HEK293 (cell line): ENCODE measurements around the gene ZNF664.

Experiments used
- CTCF ChIA-PET: fragments of 350-600 bp; formaldehyde crosslinking; extraction: SDS; loops from one replicate; lab custom pipeline; 2021; ENCODE audit warnings: antibody characterized with exemption; lab: Yijun Ruan, JAX
- POLR2A ChIA-PET: fragments of 300-600 bp; formaldehyde crosslinking; extraction: SDS; loops from one replicate; lab custom pipeline; 2020; ENCODE audit warnings: antibody characterized with exemption, inconsistent platforms; lab: Yijun Ruan, JAX
- H3K27ac ChIP-seq: fragments of 200-500 bp; sonication (Bioruptor generic); 2 replicates; pipeline ENCODE4 v1.5.1; 2014; ENCODE audit warnings: low read depth, low read length, control low read depth, inconsistent platforms; ENCODE audit errors: extremely low read depth
- H3K36me3 ChIP-seq, 2 experiments: fragments of 200-500 bp in 1 of 2; sonication (Bioruptor generic) in 1 of 2; 1 replicate in 1 of 2; 2 replicates in 1 of 2; pipeline ENCODE4 v1.5.1; 2014 to 2017; ENCODE audit warnings: inconsistent platforms in 2 of 2, low read length in 2 of 2; ENCODE audit not compliant: control insufficient read depth in 2 of 2, insufficient read depth in 1 of 2
- H3K4me1 ChIP-seq: fragments of 200-500 bp; sonication (Bioruptor generic); 2 replicates; pipeline ENCODE4 v1.5.1; 2014; ENCODE audit warnings: mild to moderate bottlenecking, low read length, inconsistent platforms; ENCODE audit not compliant: control insufficient read depth, insufficient read depth
- H3K4me3 ChIP-seq: 2 replicates; pipeline ENCODE4 v1.5.1; 2011; ENCODE audit warnings: low read depth, mild to moderate bottlenecking, control low read depth, low read length, moderate library complexity
- H3K9me3 ChIP-seq: fragments of 200-500 bp; sonication (Bioruptor generic); 2 replicates; pipeline ENCODE4 v1.5.1; 2014; ENCODE audit warnings: low read depth, low read length, inconsistent platforms; ENCODE audit not compliant: control insufficient read depth, insufficient read depth
- ELK4 ChIP-seq: IDR thresholded peaks from 2 replicates; pipeline ENCODE4 v1.6.1; 2011; ENCODE audit warnings: mild to moderate bottlenecking, low read depth, low read length, borderline replicate concordance
- GFI1B ChIP-seq: fragments of 450-650 bp; formaldehyde crosslinking; IDR thresholded peaks from 2 replicates; pipeline ENCODE4 v1.5.1; 2016; ENCODE audit warnings: missing biosample characterization, missing genetic modification characterization
- GLI2 ChIP-seq: fragments of 450-650 bp; formaldehyde crosslinking; IDR thresholded peaks from 2 replicates; pipeline ENCODE4; 2017; ENCODE audit warnings: missing biosample characterization, missing genetic modification characterization, low read depth, borderline replicate concordance
- KLF16 ChIP-seq: fragments of 450-650 bp; formaldehyde crosslinking; IDR thresholded peaks from 2 replicates; pipeline ENCODE4 v1.5.1; 2017; ENCODE audit warnings: missing biosample characterization, missing genetic modification characterization
- REST ChIP-seq: fragments of 450-650 bp; formaldehyde crosslinking; IDR thresholded peaks from 2 replicates; pipeline ENCODE4 v1.5.1; 2016; ENCODE audit warnings: missing biosample characterization, missing genetic modification characterization
- SETDB1 ChIP-seq: IDR thresholded peaks from one replicate; pipeline ENCODE4 v1.6.1; 2017; ENCODE audit warnings: mild to moderate bottlenecking, low read length, moderate library complexity, mixed read lengths; ENCODE audit not compliant: insufficient read length
- SP2 ChIP-seq: fragments of 450-650 bp; formaldehyde crosslinking; IDR thresholded peaks from 2 replicates; pipeline ENCODE4 v1.5.1; 2016; ENCODE audit warnings: missing biosample characterization, missing genetic modification characterization
- ZBTB48 ChIP-seq: fragments of 450-650 bp; formaldehyde crosslinking; IDR thresholded peaks from 2 replicates; pipeline ENCODE4 v1.5.1; 2016; ENCODE audit warnings: missing biosample characterization, missing genetic modification characterization
- ZEB2 ChIP-seq: fragments of 450-650 bp; formaldehyde crosslinking; IDR thresholded peaks from 2 replicates; pipeline ENCODE4 v1.5.1; 2016; ENCODE audit warnings: missing biosample characterization, missing genetic modification characterization
- ZNF148 ChIP-seq: fragments of 450-650 bp; formaldehyde crosslinking; IDR thresholded peaks from 2 replicates; pipeline ENCODE4 v1.5.0; 2017; ENCODE audit warnings: missing biosample characterization, missing genetic modification characterization, borderline replicate concordance
- ZNF223 ChIP-seq: fragments of 450-650 bp; formaldehyde crosslinking; IDR thresholded peaks from 2 replicates; pipeline ENCODE4 v1.5.1; 2016; ENCODE audit warnings: missing biosample characterization, missing genetic modification characterization
- ZNF280D ChIP-seq: fragments of 450-650 bp; formaldehyde crosslinking; IDR thresholded peaks from 2 replicates; pipeline ENCODE4 v1.5.1; 2016; ENCODE audit warnings: missing biosample characterization, missing genetic modification characterization
- ZNF37A ChIP-seq: fragments of 450-650 bp; IDR thresholded peaks from 2 replicates; pipeline ENCODE4 v1.5.1; 2018; ENCODE audit warnings: missing biosample characterization, missing genetic modification characterization
- ZNF544 ChIP-seq: fragments of 450-650 bp; formaldehyde crosslinking; IDR thresholded peaks from 2 replicates; pipeline ENCODE4 v1.5.0; 2017; ENCODE audit warnings: missing biosample characterization, missing genetic modification characterization
- ZNF555 ChIP-seq: fragments of 450-650 bp; formaldehyde crosslinking; conservative IDR thresholded peaks from 2 replicates; pipeline ENCODE4 v1.5.1; 2017; ENCODE audit warnings: missing biosample characterization, mild to moderate bottlenecking, missing genetic modification characterization, inconsistent platforms
- ZNF645 ChIP-seq: fragments of 450-650 bp; formaldehyde crosslinking; IDR thresholded peaks from 2 replicates; pipeline ENCODE4; 2016; ENCODE audit warnings: missing biosample characterization, missing genetic modification characterization
- ZNF747 ChIP-seq: fragments of 450-650 bp; formaldehyde crosslinking; IDR thresholded peaks from 2 replicates; pipeline ENCODE4 v1.5.1; 2016; ENCODE audit warnings: missing biosample characterization, missing genetic modification characterization
- ZSCAN18 ChIP-seq: fragments of 450-650 bp; formaldehyde crosslinking; IDR thresholded peaks from 2 replicates; pipeline ENCODE4 v1.5.1; 2016; ENCODE audit warnings: missing biosample characterization, missing genetic modification characterization
- ZSCAN23 ChIP-seq: fragments of 450-650 bp; formaldehyde crosslinking; IDR thresholded peaks from 2 replicates; pipeline ENCODE4 v1.5.1; 2016; ENCODE audit warnings: missing biosample characterization, missing genetic modification characterization

The ZNF664 gene

GRCh38 chr12:124028555-124028925, 55.5 kb downstream of the ZNF664 start:
- H3K4me3 ChIP-seq, result no peak overlapping the region
- CTCF ChIA-PET, result no interaction called here
- H3K36me3 ChIP-seq, result no peaks in the 10 kb centered on the region
- POLR2A ChIA-PET, result interaction anchor here (0.6 kb wide), 1 partner anchor 900 kb away, joined by 3 read pairs; no protein-coding TSS in a partner anchor
- TF ChIP-seq ZNF544 (no peak), GLI2 (tag by site-specific recombination) (no peak), SETDB1 (no peak), ZNF223 (tag by site-specific recombination) (no peak), ZNF280D (tag by site-specific recombination) (no peak), ZNF148 (tag by site-specific recombination) (no peak), ZSCAN18 (tag by site-specific recombination) (no peak), GFI1B (tag by site-specific recombination) (no peak)
- no peak overlapping the region for H3K27ac ChIP-seq
- H3K9me3 ChIP-seq, result no peaks in the 10 kb centered on the region
- no peaks in the 10 kb centered on the region for H3K4me1 ChIP-seq

- Histone ChIP-seq H3K4me1 (no peaks in the 10 kb centered on the region), H3K9me3 (no peaks in the 10 kb centered on the region), H3K36me3 (no peaks in the 10 kb centered on the region), H3K27ac (no peak overlapping the region), H3K4me3 (no peak overlapping the region)
- CTCF ChIA-PET, result interaction anchor here (1.3 to 3.6 kb wide), 3 partner anchors 14 to 742 kb away, joined by 3 to 19 read pairs (median 5); no protein-coding TSS in a partner anchor
- POLR2A ChIA-PET, result no interaction called here
- TF ChIP-seq SP2 (tag by site-specific recombination), result no peak
- TF ChIP-seq ZSCAN23 (tag by site-specific recombination), result no peak
- no peak for TF ChIP-seq ZNF148 (tag by site-specific recombination)
- TF ChIP-seq KLF16 (tag by site-specific recombination), result no peak
- no peak for TF ChIP-seq ZNF645 (tag by site-specific recombination)
- TF ChIP-seq REST, result no peak
- no peak for TF ChIP-seq ZEB2
- TF ChIP-seq ZNF747 (tag by site-specific recombination), result no peak
- TF ChIP-seq ZNF37A (tag by site-specific recombination), result no peak
- no peak for TF ChIP-seq ZBTB48 (tag by site-specific recombination)
- TF ChIP-seq ELK4, result no peak
- no peak for TF ChIP-seq ZNF555 (tag by site-specific recombination)
These were observed 57.0 kb downstream of the ZNF664 start for GRCh38 chr12:124030008-124030407.
